Pancreas (tissue), 10 donors: ENCODE results near the gene PLD1. TPM values are rescaled to one million over a fixed set of nuclear protein-coding genes. Genes with fewer than 3 reads are reported as not detected.

Experiments used
- ATAC-seq, 4 donors: fragments of 200-7000 bp; cut with Tn5 transposase; one replicate each; pipeline versions ENCODE4 v1.8.0 to v1.9.1; 2020; ENCODE audit warnings: mild to moderate bottlenecking in 4 of 4, moderate library complexity in 4 of 4
- DNase-seq, 6 donors: peaks; one replicate each; pipeline ENCODE4 v3.0.0-alpha.2; 2020
- FAIRE-seq: peaks from 2 replicates; lab custom pipeline; 2012; peaks lifted over from hg19 to GRCh38; lab: Jason Lieb, UNC
- H3K27ac ChIP-seq, 4 donors: fragments of 200-600 bp; sonication (generic); 1 replicate in 3 of 4; 2 replicates in 1 of 4; pipeline versions ENCODE4 v1.5.0 to v1.8.0; 2020
- H3K27me3 ChIP-seq, 4 donors: fragments of 200-600 bp; one replicate each; pipeline ENCODE4 v1.8.0; 2021
- H3K36me3 ChIP-seq, 3 donors: fragments of 200-600 bp; sonication (generic) in 1 of 3; one replicate each; pipeline versions ENCODE4 v1.5.0 to v1.8.0; 2020 to 2021
- H3K4me1 ChIP-seq, 3 donors: fragments of 200-600 bp; one replicate each; pipeline ENCODE4 v1.8.0; 2021
- H3K4me3 ChIP-seq, 4 donors: fragments of 200-600 bp; sonication (generic) in 2 of 4; one replicate each; pipeline versions ENCODE4 v1.5.0 to v1.8.0; 2020 to 2021
- H3K9me3 ChIP-seq, 4 donors: fragments of 200-600 bp; one replicate each; pipeline ENCODE4 v1.8.0; 2021
- CTCF ChIP-seq, 4 donors: fragments of 200-600 bp; sonication (generic) in 3 of 4; IDR thresholded peaks; one replicate each; pipeline versions ENCODE4 v1.5.0 to v1.8.0; 2021; ENCODE audit warnings: antibody characterized with exemption in 4 of 4
- WGBS, 2 donors: extraction: QIAGEN DNeasy Blood & Tissue Kit; methylation state at CpG; one replicate each; pipeline ENCODE4 v1.1.7; 2013; 5-methylcytosine and 5-hydroxymethylcytosine counted together
- intact Hi-C, 3 donors: fragments of 100-400 bp; cut with DNase I; formaldehyde crosslinking; loops; one replicate each; pipeline versions ENCODE4 v1.11.1 to v1.14.2; 2022
- polyA plus RNA-seq, 2 donors: library from polyadenylated mRNA; stranded (reverse); fragments of 200-250 nt; gene quantifications; one replicate each; pipeline ENCODE4 v1.2.3, GENCODE V29; 2013
- total RNA-seq, 6 donors: library from RNA; stranded (reverse); fragmentation: NEBNext Ultra II Directional in 4 of 6; extraction: Animal tissue kit (Norgen Biotek cat#: 25700) in 4 of 6; gene quantifications; one replicate each; pipeline versions ENCODE4 v1.2.1 to v1.2.4, GENCODE V29; 2021 to 2023
- donor health status: healthy with polysubstance abuse.
- donor health status: DM: no; HTN: no; CAD: no; lungs with moderate emphysema.
- donor health status: DM: no; HTN: no; CAD: no.
- donor health status: control.
- donor health status: control.
- donor health status: Bipolar disorder and iron deficiency.
- donor health status: DM: yes; HTN: yes; CAD: no.
- donor health status: DM: no; HTN: no; CAD: no.
- donor health status: DM: no; HTN: no; CAD: no.
- donor health status: DM: yes; HTN: yes; CAD: no.

Gene PLD1
- total and polyA plus RNA-seq, 8 donors, result 14.7 to 62.1 (median 33.7) TPM

GRCh38 chr3:171648069-171648468, 162.2 kb downstream of the PLD1 start:
- Histone ChIP-seq H3K4me1 (no peaks in the 10 kb centered on the region), H3K9me3 (no peaks in the 10 kb centered on the region), H3K36me3 (no peaks in the 10 kb centered on the region), H3K27me3 (no peaks in the 10 kb centered on the region), H3K4me3 (no peak overlapping the region), H3K27ac (no peak overlapping the region)
- FAIRE-seq (no peak), ATAC-seq (no peak), DNase-seq (no peak)
- TF ChIP-seq CTCF (IDR thresholded peaks at IDR 0.05), result no peak
- intact Hi-C loops, result loop anchor here in 1 of 3 donors (10.0 kb wide), 1 partner anchor 127 kb away; no protein-coding TSS in a partner anchor

GRCh38 chr3:171646357-171647133, 163.7 kb downstream of the PLD1 start:
- peak; percentile 56 to 87 (median 84) for ATAC-seq
- intact Hi-C loops, result loop anchor here in 1 of 3 donors (10.0 kb wide), 1 partner anchor 128 kb away; no protein-coding TSS in a partner anchor
- H3K4me1 ChIP-seq, result no peaks in the 10 kb centered on the region
- peak in 2 of 4 donors; percentile 26 to 35 for TF ChIP-seq CTCF (IDR thresholded peaks at IDR 0.05)
- no peaks in the 10 kb centered on the region for H3K36me3 ChIP-seq
- DNase-seq, result no peak
- no peak overlapping the region for H3K27ac ChIP-seq
- no peak overlapping the region for H3K4me3 ChIP-seq
- H3K9me3 ChIP-seq, result no peaks in the 10 kb centered on the region
- peak; percentile 47 for FAIRE-seq
- WGBS, 2 donors, result 43 to 44% methylated on average over 4 of the region's 4 CpGs
- no peaks in the 10 kb centered on the region for H3K27me3 ChIP-seq

- H3K27ac ChIP-seq, result no peak overlapping the region
- intact Hi-C loops, result loop anchor here in 1 of 3 donors (10.0 kb wide), 1 partner anchor 130 kb away; no protein-coding TSS in a partner anchor
- TF ChIP-seq CTCF (IDR thresholded peaks at IDR 0.05), result no peak
- no peaks in the 10 kb centered on the region for H3K9me3 ChIP-seq
- H3K27me3 ChIP-seq, result no peaks in the 10 kb centered on the region
- no peak for ATAC-seq
- WGBS, 2 donors, result 67 to 78% methylated on average over 8 of the region's 8 CpGs
- H3K36me3 ChIP-seq, result no peaks in the 10 kb centered on the region
- FAIRE-seq, result no peak
- H3K4me3 ChIP-seq, result no peak overlapping the region
- no peak for DNase-seq
- H3K4me1 ChIP-seq, result no peaks in the 10 kb centered on the region
Observed at GRCh38 chr3:171644681-171645080, 165.6 kb downstream of the PLD1 start.

GRCh38 chr3:171643681-171644080, 166.6 kb downstream of the PLD1 start:
- H3K36me3 ChIP-seq, result no peaks in the 10 kb centered on the region
- ATAC-seq (no peak), DNase-seq (no peak), FAIRE-seq (no peak)
- intact Hi-C loops, result loop anchor here in 1 of 3 donors (10.0 kb wide), 1 partner anchor 131 kb away; no protein-coding TSS in a partner anchor
- H3K9me3 ChIP-seq, result no peaks in the 10 kb centered on the region
- no peaks in the 10 kb centered on the region for H3K27me3 ChIP-seq
- H3K4me1 ChIP-seq, result no peaks in the 10 kb centered on the region
- WGBS, 2 donors, result 64 to 76% methylated on average over 4 of the region's 4 CpGs
- no peak for TF ChIP-seq CTCF (IDR thresholded peaks at IDR 0.05)
- no peak overlapping the region for H3K27ac ChIP-seq
- H3K4me3 ChIP-seq, result no peak overlapping the region

- Histone ChIP-seq H3K4me3 (no peak overlapping the region), H3K9me3 (no peaks in the 10 kb centered on the region), H3K36me3 (no peaks in the 10 kb centered on the region), H3K4me1 (no peaks in the 10 kb centered on the region), H3K27me3 (no peaks in the 10 kb centered on the region), H3K27ac (no peak overlapping the region)
- DNase-seq, result no peak
- intact Hi-C loops, result loop anchor here in 1 of 3 donors (10.0 kb wide), 1 partner anchor 132 kb away; no protein-coding TSS in a partner anchor
- no peak for FAIRE-seq
- 34 to 41% methylated on average over 2 of the region's 2 CpGs for WGBS, 2 donors
- no peak for ATAC-seq
- no peak for TF ChIP-seq CTCF (IDR thresholded peaks at IDR 0.05)
Observed at GRCh38 chr3:171643033-171643432, 167.2 kb downstream of the PLD1 start.
